T-helper 1 cell treated with Interleukin-12 subunit alpha and Interleukin-12 subunit beta and Interleukin-4 antibody, amounts not matched to agents 30 ng/mL and 1 ng/mL, for 36 hours (primary cell): ENCODE measurements around the gene ALOX5AP. TPM values are rescaled to one million over a fixed set of nuclear protein-coding genes. Genes with fewer than 3 reads are reported as not detected.

Experiments
- intact Hi-C: fragments of 100-400 bp; cut with micrococcal nuclease; formaldehyde crosslinking; loops from one replicate; pipeline ENCODE4 v1.15.1; 2024
- total RNA-seq: library from RNA; stranded (reverse); gene quantifications from 2 replicates; pipeline ENCODE4 v1.2.3, GENCODE V29; 2022

ALOX5AP gene
- total RNA-seq, 1 donor from 2014 or later, result 212 TPM

DNA sequence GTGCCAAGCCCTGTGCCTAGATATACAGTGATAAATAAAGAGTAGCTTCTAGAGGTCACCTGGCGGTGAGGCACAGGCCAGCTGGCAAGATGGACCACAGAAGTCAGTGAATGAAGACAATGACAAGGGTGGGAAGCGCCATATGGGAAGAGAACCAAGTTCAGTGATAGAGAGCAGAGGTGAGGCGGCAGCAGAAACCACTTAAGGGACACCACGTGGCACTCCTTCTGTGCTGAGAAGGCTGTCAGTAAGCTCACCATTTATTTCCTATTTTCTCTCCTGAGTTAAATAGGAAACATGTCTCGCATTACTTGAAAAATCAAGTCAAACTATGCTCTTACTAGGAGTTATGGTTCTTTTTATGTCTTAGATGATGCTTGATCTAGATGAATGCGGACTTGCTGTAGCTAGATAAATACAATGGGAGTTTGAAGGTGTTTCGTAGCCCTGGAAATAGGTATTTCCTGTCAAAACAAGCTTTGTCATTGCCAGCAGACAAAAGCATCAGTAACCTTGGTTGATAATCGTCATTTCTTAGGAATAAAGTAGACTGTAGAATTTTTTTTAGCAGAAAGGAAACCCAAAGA, 17.8 kb downstream of the ALOX5AP start:
- intact Hi-C loops, result no loop called here

DNA sequence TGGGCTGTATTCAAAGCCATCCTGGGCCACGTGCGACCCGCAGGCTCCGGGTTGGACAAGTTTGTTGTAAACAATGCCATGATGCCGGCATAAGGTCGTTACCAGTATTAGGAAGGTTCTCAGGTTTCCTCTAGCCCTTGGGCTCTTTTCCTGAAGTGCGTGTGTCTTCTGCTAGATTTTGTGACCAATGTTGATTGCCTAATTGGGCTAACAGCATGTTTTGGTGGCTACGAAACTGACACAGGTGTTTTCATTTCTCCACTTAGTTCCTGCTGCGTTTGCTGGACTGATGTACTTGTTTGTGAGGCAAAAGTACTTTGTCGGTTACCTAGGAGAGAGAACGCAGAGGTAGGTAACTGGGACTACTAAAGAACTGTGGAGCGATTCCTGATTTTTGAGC, 20.3 kb downstream of the ALOX5AP start:
- intact Hi-C loops, result no loop called here

DNA sequence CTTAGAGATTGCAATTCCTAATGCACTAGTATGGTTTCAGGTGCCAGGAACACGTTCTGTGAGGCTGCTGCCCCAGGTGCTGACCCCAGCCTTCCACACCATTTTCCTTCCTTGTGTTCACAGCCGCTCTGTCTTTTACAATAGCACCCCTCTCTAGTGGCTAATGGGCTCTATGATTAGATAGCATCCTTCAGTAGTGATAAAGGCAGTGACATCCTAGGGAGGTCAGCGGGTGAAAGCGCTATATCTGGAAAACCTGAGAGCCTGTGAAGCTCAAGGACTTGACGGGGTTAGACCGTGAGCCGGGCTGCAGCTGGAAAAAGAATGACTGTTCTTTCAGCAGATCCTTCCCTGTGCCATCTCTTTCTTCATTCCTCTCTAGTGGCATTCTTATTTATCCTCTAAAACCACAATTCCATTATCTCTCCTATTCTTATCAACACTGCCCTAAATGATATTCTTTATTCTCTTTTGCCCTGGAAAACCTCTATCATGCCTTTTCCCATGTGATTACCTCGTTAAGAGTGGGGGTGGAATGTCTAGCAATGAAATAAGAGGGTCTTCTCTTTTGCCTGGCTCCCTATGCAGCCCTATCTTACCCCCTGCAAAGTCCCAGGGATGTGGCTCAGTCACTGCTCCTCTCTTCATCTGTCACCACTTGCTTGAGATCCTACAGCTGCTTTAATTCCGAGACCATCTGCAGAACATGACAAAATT, 21.8 kb downstream of the ALOX5AP start:
- intact Hi-C loops, result no loop called here

DNA sequence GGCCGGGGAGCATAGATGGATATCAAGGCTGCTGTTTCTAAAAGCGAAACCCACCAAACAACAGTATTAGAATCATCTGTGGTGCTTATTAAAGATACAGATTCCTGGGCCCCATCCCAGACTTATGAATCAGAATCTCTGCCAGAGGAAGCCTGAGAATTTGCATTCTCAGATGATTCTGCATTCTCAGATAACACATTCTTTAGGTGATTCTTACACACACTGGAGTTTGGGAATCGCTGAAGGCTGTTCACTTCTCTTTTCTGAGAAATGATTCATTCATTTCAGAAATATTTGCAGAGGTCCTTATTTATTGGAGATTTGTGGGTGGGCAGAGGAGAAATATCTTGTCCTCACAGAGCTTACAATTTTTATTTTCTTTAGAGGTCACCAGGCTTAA, 24.4 kb downstream of the ALOX5AP start:
- intact Hi-C loops, result no loop called here

DNA sequence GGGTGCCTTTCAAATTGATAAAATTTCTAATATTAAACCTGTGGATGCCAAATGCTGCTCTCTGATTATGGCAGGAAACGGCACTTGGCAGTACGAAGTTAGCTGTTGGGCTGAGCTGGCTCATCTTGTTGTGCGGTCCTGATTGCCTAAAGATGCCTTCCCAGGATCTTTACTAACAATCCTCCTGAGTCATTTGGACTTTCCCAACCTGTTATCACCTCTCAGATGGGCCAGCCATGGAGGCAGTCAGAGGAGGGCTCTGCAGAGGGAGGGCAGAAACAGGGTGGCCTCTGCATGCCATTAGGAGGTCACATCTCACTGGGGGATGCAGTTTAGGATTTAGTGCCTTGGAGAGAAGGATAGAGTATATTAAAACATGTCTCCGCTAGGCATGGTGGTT, 27.3 kb downstream of the ALOX5AP start:
- intact Hi-C loops, result no loop called here

DNA sequence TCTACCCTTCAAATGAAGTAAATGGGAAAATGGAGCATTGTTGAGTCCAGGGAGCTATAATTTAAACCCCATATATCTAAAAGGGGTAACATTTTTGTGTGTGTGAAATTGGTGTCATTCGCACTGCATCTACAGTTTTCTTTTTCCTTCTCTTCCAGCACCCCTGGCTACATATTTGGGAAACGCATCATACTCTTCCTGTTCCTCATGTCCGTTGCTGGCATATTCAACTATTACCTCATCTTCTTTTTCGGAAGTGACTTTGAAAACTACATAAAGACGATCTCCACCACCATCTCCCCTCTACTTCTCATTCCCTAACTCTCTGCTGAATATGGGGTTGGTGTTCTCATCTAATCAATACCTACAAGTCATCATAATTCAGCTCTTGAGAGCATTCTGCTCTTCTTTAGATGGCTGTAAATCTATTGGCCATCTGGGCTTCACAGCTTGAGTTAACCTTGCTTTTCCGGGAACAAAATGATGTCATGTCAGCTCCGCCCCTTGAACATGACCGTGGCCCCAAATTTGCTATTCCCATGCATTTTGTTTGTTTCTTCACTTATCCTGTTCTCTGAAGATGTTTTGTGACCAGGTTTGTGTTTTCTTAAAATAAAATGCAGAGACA, 28.6 kb downstream of the ALOX5AP start:
- intact Hi-C loops, result no loop called here

DNA sequence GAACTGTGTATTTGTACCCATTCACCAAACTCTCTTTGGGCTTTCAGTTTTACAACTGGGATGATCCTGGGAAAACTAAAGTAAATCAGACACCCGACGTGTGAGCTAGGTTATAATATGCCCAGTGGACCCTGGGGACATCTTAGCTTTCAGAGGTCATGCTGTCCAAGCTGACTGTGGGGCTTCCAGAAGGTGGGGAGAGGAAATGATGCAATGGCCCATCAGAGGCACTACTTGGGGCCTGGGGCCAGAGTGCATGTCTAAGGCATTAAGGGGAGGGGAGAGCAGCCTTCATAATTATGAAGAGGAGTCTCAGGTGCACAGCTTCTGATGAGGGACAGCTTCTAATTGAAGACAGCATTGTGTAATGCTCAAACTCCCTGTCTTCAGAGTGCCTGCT, 30.9 kb downstream of the ALOX5AP start:
- intact Hi-C loops, result no loop called here

DNA sequence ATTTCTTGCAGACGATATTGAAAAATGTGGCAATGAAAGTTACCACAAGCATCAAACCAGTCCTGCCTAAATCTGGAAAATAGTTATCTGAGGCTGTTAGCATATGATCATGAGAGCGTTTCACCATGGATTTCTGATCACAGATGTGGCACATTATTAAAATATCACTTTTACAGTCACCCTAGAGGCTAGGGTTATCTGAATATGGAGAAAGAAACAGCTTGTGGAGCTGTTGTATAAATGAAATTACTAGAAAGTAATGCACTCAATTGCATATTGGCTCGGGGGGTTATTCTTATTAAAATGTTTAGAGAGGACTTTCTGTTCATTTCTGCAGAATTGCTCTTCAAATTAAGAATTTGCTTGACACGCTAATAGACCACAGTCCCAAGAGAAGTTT, 35.6 kb downstream of the ALOX5AP start:
- intact Hi-C loops, result no loop called here

DNA sequence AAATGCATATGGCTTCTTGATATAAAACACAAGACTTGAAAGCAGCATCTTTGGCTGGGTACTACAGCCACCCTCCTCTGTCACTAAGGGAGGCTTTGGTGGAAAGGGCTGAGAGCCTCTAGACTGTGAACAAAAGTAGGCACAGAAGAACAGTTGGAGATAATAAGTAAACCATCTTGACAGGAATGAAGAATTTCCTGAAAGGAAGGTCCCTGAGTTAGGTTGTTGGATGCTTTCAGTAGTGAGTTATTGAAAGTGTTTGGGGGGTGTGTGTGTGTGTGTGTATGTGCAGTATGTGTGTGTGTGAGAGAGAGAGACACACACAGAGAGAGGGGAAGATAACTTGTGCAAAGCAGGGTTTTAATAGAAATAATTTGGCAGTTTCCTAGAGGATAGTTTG, 38.2 kb downstream of the ALOX5AP start:
- intact Hi-C loops, result no loop called here

DNA sequence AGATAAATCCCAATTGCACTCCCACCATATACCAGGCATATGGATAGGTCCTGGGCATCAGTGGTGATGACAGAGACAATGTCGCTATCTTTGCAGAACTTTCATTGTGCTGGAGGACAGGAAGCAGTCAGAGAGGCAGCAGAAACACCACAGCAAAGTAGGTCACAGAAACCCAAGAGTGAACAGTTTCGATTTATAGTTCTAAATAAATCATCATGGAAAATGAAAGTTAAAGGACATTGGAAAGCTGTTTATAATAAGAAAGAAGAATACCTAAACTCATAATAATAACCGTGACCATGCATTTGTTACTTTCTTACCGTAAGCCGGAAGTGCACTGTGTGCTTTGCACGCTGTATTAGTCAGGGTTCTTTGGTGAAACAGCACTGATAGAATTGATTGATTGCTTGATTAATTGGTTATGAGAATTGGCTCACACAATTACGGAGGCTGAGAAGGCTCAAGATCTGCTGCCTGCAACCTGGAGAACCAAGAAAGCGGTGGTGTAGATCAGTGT, 38.9 kb downstream of the ALOX5AP start:
- intact Hi-C loops, result loop anchor here (1.0 kb wide), 1 partner anchor 34 kb away; no protein-coding TSS in a partner anchor

DNA sequence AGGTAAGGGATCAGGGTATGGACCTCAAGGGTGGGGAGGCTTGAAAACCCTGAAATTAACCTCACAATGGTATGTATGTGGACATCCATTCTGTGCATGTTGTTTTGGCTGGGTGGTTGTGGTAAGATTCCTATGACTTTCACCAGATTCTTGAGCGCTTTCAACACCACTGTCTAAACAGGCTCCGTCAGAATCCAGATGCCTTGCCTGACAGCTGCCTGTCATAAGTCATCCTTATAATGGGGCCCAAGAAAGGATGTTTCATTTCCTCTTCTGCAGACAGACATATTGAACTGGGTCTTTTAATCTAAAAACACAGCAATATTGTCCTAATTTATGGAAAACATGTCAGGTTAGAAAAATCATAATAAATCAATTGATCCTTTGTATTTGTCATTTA, 41.3 kb downstream of the ALOX5AP start:
- intact Hi-C loops, result no loop called here

DNA sequence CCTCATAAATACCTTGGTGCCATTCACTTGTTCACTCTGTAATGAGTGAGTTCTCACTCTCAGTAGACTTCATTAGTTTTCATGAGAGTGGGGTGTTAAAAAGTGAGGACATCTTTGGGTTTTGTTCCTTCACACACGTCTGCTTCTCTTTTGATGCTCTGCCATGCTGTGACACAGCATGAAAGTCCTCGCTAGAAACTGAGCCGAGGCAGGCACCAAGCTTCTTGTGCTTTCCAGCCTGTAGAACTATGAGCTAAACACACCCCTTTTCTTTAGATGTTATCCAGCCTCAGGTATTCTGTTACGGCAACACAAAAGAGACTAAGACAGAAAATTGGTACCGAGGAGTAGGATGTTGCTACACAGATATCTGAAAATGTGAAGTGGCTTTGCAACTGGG, 43.7 kb downstream of the ALOX5AP start:
- intact Hi-C loops, result no loop called here

DNA sequence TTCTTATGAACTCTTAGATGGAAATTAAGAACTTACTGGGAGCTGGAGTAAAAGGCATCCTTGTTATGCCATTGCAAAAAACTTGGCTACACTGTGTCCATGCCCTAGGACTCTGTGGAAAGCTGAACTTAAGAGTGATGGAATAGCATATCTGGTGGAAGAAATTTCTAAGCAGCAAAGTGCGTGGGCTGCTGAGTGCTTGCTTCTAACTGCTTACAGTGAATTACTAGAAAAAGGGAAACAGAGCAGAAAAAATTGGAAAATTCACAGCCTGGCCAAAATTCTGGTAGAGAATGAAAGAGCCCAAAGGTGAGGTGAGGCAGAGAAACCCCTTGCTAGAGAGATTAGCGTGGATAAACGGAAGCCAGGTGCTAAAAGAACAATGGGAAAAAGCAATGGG, 44.3 kb downstream of the ALOX5AP start:
- intact Hi-C loops, result no loop called here

DNA sequence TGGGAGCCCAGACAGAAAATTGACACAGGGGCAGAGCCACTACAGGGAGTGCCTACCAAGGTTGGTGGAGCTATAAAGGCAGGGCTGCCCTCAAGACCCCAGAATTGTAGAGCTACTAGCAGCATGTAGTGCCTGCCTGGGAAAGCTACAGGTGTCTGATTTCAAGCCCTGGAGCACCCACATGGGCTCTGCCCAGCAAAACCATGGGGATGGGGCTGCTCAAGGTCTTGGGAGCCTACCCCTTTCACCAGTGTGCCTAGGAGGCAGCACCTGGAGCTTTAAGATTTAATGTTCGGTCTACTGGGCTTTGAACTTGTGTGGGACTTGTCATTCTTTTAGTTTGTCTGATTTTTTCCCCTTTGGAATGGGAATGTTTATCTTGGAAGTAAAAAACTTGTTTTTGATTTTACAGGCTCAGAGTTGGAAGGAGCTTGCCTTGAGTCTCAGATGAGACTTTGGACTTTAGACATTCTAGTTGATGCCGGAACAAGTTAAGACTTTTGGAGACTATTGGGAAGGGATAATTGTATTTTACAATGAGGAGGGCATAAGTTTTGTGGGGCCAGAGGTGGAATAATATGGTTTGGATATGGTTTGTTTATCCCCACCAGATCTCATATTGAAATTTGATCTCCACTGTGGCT, 45.1 kb downstream of the ALOX5AP start:
- intact Hi-C loops, result no loop called here

DNA sequence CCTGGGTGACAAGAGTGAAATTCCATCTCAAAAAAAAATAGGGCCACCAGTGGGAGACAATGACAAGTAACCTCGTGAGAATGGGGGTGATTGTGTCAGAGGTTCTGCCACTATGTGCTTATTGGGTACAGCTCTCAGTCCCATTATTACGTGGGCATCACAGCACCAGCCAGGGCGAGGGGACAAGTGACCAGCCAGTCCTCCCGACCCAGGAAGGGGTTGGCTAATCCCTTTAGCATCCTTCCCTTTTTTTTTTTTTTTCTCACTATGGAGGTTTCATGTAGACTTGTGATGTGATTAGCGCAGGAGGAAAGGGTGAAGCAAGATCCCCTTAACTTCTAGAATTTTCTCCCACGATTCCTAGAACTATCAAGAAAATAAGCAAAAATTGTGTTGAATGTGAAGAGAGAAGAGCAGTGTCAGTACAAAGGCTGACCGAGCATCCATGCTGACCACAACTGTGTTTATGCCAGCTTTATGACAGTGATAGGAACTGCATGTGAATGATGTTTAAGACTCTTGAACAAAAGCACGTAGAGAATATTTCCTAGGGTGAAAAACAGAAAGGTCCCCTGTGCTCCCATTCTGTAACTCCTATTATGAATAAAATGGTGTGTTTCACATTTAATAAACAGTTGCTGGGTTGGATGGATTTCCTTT, 50.0 kb downstream of the ALOX5AP start:
- intact Hi-C loops, result no loop called here

DNA sequence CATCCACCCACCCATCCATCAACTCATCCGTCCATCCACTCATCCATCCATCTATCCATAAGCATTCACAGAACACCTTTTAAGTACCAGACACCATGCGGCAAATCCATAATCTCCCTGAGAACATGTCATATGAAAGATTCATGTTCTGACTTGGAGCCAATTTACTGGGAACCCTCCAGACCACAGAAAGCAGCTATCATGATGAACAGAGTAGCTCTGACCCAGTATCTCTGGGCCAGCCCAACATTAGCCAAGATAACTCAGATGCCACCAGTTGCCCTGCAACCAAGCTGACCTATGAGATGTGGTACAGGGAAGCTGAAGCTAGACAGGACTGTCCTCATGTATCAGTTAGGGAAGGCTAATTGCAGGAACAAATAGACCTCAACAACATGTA, 51.3 kb downstream of the ALOX5AP start:
- intact Hi-C loops, result no loop called here

DNA sequence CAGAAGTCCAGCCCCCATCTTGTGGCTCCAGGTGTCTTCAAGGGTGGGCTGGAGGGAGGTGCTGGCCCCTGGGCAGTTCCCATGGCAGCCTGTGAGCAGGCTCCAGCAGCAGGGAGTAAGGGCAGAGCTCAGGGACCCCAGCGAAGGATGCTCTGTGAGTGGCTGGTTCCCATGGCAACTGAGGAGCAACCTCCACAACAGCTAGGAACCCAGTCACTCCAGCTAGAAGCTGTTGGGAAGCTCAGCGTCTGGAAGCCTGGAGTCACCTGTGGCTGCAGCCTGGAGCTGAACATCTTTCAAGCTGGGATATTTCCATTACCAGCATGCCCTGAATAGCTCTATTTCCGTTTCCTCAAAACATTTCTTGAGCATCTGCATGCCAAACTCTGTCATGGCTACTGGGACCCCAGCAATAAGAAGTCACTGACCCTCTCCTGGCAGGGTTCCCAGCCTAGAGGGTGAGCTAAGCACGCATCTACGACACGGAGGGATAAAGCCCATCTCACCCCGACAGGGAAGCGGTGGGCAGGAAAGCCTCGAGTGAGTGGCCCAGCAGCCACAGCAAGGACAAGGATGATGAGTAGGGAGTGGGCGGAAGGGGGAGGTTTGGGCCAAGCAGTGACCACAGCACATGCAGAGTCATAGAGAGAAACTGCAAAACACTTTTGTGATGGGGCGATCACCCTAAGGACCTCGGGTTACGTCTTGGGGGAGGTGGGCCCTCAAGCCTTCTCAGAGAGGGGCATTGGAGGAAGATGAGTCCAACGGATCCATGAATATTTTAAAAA, 52.6 kb downstream of the ALOX5AP start:
- intact Hi-C loops, result no loop called here

DNA sequence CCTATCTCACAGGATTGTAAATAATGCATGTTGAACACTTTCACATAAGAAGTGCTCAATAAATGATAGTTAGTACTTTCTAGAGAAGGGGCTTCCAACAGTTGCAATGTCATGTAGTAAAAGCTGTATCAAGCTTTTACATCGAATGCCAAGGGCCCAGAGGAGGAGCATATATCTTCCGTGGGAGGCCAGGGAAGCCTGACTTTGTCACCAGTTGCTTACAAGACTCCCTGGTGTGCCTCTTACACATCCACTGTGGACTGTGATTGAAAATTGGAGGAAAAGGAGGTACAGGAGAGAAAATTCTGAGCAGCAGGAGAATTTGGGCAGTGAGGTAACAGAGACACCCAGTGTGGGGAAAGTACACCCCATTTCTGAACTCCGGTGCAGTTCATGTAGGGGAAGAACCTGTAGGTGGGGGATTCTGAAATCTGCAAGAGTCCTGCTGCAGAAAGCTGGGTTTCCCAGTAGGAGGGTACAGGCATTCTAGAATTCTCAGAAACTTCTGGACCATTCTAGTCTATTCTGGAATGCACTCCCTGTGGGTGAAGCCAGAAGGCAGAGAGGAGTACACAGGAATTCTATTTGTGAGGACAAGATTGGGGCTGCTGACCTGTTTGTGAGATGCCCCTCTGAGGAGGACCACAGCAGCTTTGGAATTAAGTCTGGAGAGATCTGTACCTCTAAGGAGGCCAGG, 54.0 kb downstream of the ALOX5AP start:
- intact Hi-C loops, result no loop called here

DNA sequence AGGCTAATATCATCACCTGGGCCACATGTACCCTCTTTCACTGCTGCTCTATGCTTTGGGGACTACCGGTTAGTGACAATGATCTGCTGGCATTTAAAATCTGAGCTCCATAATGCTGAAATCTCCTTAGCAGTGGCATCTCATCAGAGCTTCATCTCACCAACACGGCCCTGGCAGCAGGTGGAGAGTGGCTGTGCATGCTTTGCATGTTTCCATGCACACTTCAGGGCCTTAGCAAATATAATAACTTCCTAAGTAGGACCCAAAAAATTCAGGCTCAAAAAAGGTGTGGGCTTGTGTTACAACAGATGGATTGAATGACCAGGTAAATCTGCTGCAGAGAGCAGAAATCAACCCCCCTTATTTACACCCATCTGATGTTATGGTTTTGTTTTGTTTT, 55.2 kb downstream of the ALOX5AP start:
- intact Hi-C loops, result no loop called here

DNA sequence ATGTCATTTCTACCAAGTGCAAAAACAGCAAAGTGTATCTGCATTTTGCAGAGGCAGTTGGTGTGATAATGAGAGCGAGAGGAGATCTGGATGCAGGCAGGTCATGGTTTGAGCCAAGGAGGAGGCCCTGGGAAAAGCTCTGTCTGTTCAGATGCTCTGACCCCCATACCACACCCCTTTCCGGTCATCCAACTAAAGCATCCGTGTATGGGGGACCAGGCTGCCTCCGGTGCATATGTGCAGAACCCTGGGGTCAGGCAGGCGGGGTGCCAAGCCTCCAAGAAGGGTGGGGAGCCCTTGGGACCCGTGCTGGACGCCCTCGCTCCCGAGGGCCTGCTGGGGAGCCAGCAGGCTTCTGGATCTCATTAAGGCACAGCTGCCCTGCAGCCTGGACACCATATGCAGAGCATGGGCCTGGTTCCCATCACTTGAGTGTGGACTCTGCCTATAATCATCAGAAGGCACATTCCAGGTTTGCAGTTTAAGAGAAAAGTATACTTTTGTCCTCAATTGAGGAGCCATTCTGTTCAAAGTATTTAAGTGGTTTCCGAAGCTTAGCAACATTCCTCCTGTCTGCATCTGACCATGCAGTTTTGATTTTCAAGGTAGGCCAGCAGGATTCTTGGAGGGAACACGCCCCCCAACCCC, 56.1 kb downstream of the ALOX5AP start:
- intact Hi-C loops, result no loop called here
